ENCODE measurements around the gene SMOC1.

SMOC1 gene

DNA sequence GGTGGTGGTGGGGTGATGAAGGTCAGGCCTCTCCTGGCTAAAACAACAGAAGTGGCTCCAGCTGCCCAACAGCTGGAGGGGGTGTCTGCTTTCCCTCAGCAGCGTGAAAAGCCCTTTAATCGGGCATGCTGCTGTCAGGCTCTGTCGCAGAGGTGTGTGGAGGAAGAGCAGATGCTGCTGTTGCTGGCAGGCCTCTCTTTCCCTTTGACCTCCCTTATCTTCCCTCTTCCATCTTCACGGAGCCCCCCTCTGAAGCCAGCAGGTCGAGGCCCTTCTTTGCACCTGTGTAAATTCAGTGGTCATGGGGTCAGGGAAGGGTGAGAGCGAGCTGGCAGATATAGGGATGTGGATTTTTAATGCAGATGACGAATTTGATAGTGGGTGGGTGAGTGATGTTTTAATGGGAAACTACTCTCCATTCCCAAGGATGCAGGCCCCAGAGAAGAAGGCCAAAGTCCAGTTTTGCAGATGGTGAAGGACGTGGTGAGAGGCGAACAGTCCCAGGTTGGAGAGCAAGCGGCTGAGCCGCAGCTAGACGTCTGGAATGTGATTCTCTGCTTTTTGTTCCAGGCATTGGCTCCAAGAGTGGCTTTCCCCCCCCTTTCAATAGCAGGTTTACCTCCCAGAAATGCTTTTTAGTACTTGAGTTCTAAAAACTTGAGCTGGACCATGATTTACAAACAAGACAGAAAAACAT lies 64.0 kb downstream of the SMOC1 start:
- no peak for DNase-seq

DNA sequence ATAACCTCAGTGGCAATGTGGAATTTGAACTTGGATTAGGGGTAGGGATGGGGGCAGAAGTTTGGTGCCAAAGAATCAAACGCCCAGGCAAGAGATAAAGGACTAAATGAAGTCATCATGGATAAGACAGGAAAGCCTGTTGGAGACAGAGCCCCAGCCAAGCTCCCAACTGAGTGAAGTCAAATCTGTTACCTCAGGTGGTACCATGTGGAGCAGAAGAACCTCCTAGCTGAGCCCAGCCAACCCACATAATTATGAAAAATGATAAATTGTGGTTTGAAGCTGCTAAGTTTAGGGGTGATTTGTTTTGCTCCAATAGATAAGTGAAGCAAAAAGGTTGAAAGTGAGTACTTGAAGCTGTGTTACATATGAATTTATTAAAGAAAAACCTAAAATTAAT lies 66.1 kb downstream of the SMOC1 start:
- DNase-seq, result no peak

DNA sequence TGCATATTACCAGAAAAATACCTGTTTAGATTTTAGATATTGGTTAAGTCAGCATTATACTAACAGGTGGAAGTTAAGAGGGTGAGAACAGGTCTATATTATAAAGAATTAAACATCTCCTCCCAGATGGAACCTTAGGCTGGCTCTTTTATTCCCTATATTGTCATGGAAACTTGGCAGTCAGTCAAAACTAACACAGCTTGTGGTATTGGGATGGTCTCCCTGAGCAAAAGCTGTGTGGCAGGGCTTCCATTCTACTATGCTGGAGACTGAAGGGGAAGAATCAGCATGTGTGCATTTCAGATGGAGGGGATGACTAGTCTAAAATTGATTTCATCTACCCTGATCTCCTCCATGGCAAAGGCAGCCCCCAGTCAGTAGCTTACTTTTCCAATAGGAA lies 66.7 kb downstream of the SMOC1 start:
- no peak for DNase-seq

DNA sequence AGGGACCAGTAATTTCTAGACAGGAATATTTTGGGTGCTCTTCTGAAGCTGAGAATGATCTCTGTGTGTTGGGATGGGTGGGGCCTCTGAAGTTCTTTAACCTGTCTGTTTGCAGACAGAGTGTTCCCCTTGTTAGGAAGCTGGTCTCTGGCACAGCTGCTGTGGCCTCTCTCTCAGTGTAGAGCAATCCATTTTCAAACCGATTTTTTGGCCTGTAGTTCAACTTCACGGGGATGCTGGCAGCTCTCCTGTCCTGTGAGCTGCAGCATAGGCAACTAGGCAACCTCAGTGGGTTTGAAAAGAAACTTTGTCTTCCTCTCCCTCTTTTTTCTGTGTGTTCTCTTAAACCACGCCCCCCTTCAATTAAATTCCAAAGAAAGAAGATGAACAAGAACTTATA lies 69.1 kb downstream of the SMOC1 start:
- no peak for DNase-seq

DNA sequence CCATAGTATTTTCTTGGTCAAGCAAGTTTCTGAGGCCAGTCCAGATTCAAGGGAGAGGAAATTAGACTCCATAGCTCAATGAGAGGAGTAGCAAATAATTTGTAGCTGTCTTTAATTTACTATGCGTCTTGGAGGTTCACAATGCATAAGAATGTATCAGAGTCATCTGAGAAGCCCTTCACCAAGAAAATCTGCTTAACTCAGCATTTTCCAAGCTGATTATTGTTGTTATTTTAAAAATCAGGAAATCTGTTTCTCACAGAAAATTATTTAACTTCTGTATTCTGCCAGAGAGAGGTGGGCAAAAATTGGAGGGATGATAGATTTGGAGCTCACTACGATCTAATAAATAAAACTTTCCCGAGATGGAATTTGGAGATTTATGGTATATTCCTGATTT lies 72.0 kb downstream of the SMOC1 start:
- DNase-seq, result no peak

DNA sequence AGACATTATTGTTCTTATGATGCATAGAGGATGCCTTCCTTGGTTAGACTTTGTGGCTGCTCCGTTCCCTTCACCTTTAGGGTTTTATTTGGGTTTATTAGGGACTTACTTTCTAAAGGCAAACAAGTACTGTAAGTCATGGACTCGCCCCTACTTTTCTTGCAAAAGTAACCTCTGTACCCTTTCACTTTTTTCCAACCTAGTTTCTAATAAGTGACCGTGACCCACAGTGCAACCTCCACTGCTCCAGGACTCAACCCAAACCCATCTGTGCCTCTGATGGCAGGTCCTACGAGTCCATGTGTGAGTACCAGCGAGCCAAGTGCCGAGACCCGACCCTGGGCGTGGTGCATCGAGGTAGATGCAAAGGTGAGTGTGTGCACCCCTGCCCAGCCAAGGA lies 72.7 kb downstream of the SMOC1 start:
- DNase-seq, result no peak

DNA sequence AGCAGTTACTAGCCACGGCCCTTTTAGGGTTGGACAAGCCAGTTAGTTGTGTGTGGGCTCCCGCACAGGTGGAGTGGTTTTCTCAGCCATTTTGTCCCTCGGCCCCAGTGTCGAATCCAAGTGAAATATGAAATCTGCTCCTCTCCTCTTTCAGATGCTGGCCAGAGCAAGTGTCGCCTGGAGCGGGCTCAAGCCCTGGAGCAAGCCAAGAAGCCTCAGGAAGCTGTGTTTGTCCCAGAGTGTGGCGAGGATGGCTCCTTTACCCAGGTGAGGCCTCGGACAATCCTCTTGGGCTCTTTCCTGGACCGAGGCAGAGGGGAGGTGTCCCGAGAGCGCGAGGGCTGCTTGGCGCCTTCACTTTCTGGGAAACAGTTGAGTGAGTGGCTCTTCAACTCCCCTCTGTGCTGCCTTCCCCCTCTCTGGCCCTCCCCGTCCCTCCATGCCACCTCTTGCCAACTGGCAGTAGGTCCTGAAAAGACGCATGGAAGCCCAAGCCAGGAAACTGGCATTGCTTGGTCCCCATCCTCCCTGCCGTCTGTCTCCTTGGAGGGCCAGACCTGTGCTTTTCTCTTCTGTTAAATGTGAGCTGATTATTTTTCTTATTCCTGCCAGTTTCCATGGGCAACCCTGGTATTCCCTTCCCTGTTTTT lies 74.2 kb downstream of the SMOC1 start:
- no peak for DNase-seq

DNA sequence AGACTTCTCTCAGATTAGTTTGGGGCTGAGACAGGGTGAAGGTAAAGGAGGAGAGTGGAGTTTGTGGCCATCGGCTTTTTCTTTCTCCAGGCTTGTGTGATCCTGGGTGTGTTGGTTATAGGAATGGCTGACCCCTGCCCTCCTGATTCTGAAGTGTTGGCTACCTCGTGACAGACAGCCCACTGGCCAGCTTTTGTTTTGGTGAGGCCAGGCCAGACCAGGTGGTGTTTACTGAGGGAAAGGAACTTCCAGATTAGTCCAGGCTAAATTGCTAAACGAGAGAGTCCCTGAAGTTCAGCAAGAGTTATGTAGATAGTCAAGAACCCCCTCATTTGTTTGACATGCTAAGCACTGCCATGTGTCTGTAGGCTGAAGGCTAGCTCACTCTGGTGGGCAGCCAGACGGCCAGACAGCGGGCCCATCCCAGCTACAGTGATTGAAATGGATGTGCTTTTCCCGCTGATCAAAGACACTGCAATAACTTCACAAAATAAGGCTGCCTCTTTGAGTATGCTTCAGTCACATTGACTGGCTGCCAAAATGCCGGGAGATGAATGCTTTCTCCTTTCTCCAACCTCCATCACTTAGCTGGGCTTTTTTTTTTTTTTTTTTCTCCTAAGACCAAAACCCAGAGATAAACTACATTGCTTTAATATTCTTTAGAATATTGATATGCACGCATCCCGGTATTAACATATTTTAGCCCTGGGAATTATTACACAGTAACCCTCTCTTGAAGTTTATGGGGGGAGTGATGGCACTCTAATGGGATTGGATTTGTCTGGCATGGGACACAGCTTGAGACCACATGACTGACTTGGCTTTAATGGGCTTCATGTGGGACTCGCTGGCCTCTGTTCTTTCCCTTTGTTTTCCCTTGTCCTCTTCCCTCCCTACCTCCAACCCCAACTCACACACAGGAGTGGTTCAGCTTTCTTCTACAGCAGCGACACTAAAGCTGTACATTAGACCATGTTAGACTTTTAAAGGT lies 76.9 kb downstream of the SMOC1 start:
- DNase-seq, result no peak

DNA sequence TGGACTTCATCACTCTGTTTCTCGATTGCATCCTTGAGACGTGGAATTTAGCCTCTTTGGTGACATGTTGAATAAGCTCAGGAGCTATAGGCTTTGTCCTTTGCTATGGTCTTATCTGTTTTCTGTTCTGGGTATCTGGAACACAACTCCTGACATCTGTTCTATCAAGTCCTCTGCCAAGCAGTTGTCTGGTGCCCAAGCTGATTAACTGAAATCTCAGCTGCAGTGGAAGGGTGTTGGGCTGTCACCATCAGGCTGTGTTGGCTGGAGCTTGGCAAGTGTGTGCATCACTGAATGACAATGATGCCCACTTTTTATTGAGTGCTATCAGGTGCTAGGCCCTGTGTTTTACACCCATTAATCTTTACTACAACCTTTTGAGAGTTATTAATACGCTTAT lies 77.8 kb downstream of the SMOC1 start:
- DNase-seq, result no peak

DNA sequence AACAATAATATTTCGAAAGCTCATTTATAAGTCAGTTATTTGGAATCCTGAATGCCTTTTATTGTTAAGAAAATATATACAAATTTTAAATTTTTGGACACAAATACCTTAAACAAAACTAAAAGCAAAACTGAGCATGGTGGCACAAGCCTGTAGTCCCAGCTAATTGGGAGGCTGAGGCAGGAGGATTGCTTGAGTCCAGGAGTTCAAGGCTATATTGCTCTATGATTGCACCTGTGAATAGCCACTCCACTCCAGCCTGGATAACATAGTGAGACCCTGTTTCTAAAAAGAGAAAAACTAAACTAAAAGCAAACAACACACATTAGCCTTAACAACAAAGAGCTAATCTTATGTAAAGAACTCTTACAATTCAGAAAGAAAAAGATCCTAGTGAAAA lies 78.8 kb downstream of the SMOC1 start:
- no peak for DNase-seq

DNA sequence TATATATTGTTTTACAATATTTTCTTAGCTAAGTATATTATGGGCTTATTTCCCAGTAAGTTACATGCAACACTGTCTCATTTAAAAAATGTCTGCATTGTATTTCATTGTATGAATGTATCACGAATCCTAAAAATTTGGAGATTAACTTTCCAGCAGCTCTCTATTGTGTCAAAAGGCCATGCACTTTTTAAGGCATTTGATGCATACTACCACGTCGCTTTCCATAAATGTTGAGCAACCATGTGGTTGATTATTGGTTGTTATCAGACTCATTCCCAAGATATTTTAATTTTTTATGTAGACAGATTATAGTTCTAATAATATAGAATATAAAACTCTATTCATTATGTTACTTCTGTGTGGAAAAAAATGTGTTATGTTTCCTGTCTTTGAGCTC lies 79.9 kb downstream of the SMOC1 start:
- no peak for DNase-seq

DNA sequence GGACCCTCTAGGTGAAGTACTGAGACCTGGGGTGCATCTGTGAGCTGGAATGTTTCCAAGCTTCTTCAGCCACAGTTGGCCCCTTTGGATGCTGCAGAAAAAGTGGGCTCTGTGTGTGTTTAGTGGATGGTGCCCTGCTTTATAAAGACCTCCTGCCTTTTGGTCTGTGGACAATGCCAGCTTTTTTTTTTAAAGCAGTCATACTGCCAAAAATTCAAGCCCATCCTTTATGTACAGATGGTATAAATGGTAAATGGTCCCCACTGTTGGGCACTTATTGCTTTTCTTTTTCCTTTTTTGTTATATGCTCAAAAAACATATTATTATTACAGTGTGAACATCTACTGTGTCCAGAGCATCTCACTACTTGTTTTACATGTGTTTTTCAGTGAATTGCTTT lies 81.1 kb downstream of the SMOC1 start:
- no peak for DNase-seq

DNA sequence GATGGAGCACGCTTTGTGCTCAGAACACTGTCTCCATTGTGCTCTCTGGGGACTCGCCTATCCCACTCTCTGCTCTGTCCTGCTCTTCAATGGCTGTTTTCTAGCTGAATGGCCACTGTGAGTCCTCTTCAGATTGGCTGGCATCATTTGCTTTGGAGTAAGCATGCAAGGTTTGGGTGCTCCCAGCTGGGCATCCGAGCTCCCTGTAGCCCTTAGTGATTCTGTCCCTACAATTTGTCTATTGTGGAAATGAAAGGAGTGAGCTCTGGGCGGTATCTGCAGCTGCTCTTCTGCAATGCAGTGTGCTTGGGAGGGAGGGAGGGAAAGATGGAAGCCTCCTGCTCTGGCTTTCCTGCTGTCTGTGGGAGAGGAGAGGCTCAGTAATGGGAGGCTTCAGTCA lies 84.8 kb downstream of the SMOC1 start:
- DNase-seq, result no peak

DNA sequence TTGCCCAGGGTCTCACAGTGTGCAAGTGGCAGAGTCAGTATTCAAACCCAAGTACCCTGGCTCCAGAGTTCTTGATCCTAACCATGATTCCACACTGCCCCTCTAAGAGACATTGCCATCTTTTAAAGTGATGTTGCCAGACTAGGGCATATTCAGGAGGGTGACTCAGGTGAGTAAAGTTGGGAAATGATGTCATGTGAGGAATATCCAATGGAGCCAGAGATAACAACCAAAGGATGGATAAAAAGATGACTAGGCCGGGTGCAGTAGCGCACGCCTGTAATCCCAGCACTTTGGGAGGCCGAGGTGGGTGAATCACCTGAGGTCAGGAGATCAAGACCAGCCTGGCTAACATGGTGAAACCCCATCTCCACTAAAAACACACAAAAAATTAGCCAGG lies 85.6 kb downstream of the SMOC1 start:
- no peak for DNase-seq

DNA sequence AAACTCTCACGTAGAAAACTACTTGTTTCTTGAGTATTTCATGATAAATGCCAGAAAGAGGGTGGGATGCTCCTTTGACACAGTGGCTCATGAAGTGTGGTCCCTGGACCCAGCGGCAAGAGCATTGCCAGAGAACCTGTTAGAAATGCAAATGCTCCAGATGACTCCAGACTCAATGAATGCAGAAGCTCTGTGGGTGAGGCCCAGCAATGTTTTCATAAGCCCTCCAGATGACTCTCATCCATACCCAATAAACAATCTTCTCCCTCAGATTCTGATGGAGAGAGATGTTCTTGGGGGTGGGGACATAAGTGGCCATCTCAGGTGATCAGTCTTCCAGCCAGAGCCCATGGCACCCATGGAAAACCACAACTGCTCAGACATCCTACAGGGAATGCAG lies 88.9 kb downstream of the SMOC1 start:
- DNase-seq, result no peak

DNA sequence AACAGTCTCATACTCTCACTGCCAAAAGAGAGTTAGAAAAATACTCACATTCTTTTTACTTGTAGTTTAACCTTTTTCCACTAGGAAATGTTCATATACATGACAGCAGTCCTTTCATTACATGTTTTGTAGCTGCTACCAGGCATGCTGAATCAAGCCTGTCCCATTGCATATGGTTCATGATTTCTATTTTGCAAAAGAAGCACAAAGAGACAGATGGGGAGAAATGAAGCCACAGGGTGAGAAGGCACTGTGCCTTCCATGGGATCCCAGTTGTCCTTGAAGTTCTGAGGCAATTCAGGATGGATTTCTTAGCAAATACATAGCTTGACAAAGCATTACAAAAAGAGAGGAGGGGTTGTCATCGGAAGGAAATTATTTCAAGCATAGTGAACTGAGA lies 89.5 kb downstream of the SMOC1 start:
- no peak for DNase-seq

DNA sequence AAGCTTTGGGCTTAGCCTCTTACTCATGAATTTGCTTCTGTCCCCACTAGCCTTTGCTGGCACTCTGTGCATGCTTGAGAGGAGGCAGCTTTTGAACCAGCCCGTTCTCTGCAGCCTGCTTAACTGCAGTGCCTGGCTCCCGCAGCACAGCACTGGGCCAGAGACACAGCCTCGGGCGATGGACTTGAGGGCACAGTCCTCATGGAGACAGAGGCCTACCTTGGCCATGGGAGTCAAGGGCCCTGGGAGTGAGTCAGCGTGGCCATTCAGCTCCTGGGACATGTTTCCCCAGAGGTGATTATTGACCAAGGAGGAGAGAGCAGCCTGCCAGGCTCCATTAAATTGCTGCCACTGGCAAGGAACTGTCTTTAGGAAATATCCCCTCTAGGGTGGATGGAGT lies 93.5 kb downstream of the SMOC1 start:
- DNase-seq, result no peak

DNA sequence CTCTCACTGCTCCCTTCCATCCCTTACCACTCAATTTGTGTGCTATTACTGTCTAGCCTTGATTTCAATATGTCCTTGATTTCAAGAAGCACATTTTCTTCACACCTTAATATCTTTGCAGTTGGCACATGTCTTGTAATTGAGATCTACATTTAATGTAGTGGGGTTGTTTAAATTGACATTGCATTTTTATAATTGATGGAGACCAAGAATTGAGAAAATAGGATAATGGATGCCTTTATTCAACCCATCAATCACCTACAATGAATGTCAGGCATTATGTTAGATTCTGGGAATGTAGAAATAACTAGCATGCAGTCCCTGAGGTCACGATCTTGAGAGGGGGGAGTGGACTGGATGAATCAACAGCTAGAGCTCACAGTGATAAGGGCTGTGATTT lies 94.6 kb downstream of the SMOC1 start:
- no peak for DNase-seq

DNA sequence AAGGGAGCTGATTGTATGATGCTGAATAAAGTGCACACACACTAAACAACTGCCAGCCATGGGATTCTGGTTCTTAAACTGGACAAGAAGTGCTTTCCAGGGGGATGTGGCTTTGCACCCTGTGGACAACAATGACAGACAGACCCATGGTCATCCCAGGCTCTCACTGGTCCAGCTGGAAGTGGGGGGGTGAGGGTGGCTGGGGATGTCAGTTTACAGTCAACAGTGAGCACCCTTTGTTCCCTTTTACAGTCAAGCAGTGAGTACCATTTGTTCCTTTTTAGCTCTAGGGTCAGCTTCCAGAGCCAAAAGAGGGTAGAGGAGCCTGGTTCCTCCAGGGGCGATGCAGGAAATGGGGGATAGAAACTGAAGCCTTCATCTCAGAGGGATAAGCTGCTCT lies 100.7 kb downstream of the SMOC1 start:
- no peak for DNase-seq

DNA sequence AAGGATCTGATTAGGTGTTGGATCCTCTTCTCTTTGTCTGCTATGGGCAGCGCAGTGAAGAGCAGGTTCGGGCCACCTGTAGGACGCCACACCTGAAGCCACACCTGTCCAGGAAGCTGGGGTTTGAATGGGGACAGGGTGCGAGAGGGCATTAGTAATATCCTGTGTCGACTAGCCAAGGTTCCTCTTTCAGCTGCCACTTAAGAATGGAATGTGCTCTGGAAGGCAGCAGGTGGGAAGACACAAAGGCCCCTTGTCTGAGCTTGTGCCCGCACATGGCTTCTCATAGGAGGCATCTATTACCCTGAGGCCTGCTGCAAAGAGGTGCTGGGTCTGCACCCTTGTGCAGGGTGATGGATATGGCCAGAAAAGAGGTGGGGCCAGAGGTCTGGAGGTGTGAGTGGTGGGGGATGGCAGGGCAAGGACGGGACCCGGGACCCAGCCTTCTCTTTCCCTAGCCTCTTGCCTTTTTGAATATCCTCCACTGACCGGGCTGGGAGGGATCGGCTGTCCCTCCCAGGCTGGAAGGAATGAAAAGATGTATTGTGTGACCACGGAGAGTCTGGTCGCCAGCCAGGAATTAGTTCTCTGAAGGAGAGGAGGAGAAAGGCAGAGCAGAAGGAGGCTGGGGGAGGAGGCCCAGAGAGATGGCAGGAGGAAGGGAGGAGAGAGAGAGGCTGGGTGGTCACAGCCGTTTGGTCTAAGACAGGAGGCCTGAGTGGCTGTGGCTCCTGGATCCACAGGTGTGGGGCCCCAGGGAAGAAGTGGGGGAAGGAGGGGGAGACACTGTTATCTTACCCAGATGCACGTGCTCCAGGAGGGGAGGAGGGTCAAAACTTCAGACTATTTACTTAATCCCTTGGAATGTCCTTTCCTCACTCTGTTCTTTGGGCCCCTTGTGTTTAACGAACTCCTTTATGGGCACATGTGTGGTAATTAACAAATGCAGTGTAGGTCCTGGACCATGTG lies 101.5 kb downstream of the SMOC1 start:
- no peak for DNase-seq

DNA sequence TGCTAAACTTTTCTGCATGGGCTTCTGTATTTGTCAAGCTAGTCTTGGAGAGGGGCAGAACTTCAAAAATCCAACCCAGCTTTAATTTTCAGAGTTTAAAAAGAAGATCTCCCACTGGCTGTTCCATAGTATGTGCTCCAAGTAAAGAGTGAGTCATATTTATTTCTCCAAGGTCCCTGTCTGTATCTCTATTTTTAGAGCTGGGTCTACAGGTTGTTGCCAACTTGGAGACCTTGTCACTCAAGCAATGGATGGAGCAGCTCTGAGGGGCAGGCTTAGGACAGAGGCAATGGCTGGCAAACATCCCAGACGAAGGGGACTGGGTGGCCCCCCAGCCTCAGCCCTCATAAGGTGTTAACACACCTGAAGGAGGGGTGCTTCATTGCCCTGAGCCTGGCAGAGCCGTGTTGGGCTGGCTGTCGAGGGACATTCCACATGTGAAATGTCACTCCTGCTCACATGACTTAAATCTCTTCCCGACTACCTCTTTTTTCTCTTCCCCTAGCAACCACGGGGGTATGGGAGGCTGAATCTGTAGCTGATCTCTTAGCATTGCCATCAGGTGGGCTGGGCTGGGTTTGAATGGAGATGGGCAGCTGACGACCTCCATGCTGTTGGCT lies 103.1 kb downstream of the SMOC1 start:
- DNase-seq, result no peak

DNA sequence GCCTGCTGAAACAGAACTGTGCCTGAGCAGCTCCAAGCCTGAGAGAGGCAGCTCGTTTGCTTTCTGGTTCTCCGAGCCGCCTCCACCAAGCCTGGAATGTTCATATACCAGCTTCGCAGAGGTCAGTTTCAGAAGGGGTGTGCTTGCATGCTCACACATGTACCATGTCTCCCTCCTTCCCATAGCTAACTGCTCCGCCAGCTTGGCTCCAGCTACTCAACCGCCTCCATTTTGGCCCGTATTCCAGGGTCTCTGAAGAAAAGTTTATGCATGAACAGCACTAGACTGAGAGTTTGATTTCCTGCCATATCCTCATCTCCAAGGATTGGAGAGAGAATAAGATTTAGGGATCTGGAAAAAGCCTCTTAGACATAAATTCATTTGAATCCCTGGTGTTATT lies 103.7 kb downstream of the SMOC1 start:
- DNase-seq, result no peak

Data from activated effector memory CD4-positive, alpha-beta T cell treated with Interleukin-2 at 50 U/mL for 16 hours (primary cell).